Measurements from ENCODE around the gene NRXN3. TPM values are rescaled to one million over a fixed set of nuclear protein-coding genes. Genes with fewer than 3 reads are reported as not detected.

NRXN3 gene
- total RNA-seq, 6 experiments from 2014 or later, result 0.07 to 0.28 (median 0.11) TPM; not detected in 2

GRCh38 chr14:78182722-78183121, 12.5 kb downstream of the NRXN3 start:
- no peak overlapping the region for H3K27ac Mint-ChIP-seq
- no peaks in the 10 kb centered on the region for H3K4me1 Mint-ChIP-seq (ENCODE audit: low read depth)
- no peaks in the 10 kb centered on the region for H3K36me3 Mint-ChIP-seq (ENCODE audit: low read depth)
- H3K4me3 Mint-ChIP-seq, result no peak overlapping the region
- DNase-seq, result no peak
- H3K9me3 Mint-ChIP-seq, result peaks cover 66% of the 10 kb centered on the region
- H3K27me3 Mint-ChIP-seq (ENCODE audit: insufficient read depth), result peaks cover 1% of the 10 kb centered on the region
- TF ChIP-seq CTCF (IDR thresholded peaks at IDR 0.05), result no peak

GRCh38 chr14:78184157-78184556, 14.0 kb downstream of the NRXN3 start:
- TF ChIP-seq CTCF (IDR thresholded peaks at IDR 0.05), result no peak
- Mint-ChIP-seq H3K36me3 (ENCODE audit: low read depth) (no peaks in the 10 kb centered on the region), H3K27ac (no peak overlapping the region), H3K4me3 (no peak overlapping the region), H3K9me3 (peaks cover 62% of the 10 kb centered on the region), H3K27me3 (ENCODE audit: insufficient read depth) (peaks cover 1% of the 10 kb centered on the region), H3K4me1 (ENCODE audit: low read depth) (no peaks in the 10 kb centered on the region)
- no peak for DNase-seq

- no peak for DNase-seq
- Mint-ChIP-seq H3K4me3 (no peak overlapping the region), H3K27me3 (ENCODE audit: insufficient read depth) (peaks cover 1% of the 10 kb centered on the region), H3K4me1 (ENCODE audit: low read depth) (no peaks in the 10 kb centered on the region), H3K9me3 (peaks cover 65% of the 10 kb centered on the region), H3K27ac (no peak overlapping the region), H3K36me3 (ENCODE audit: low read depth) (no peaks in the 10 kb centered on the region)
- TF ChIP-seq CTCF (IDR thresholded peaks at IDR 0.05), result no peak
Observed at GRCh38 chr14:78186277-78186676, 16.1 kb downstream of the NRXN3 start.

GRCh38 chr14:78188882-78189281, 18.7 kb downstream of the NRXN3 start:
- H3K4me1 Mint-ChIP-seq (ENCODE audit: low read depth), result no peaks in the 10 kb centered on the region
- peaks cover 71% of the 10 kb centered on the region for H3K9me3 Mint-ChIP-seq
- no peak overlapping the region for H3K27ac Mint-ChIP-seq
- no peak overlapping the region for H3K4me3 Mint-ChIP-seq
- peaks cover 1% of the 10 kb centered on the region; the same call in 1 of the 2 replicates for H3K27me3 Mint-ChIP-seq (ENCODE audit: insufficient read depth)
- no peak for TF ChIP-seq CTCF (IDR thresholded peaks at IDR 0.05)
- H3K36me3 Mint-ChIP-seq (ENCODE audit: low read depth), result no peaks in the 10 kb centered on the region
- no peak for DNase-seq

- Mint-ChIP-seq H3K27me3 (ENCODE audit: insufficient read depth) (no peaks in the 10 kb centered on the region; the same call in 1 of the 2 replicates), H3K4me1 (ENCODE audit: low read depth) (no peaks in the 10 kb centered on the region), H3K36me3 (ENCODE audit: low read depth) (no peaks in the 10 kb centered on the region; the same call in 1 of the 2 replicates), H3K27ac (no peak overlapping the region), H3K9me3 (peaks cover 45% of the 10 kb centered on the region), H3K4me3 (no peak overlapping the region)
- no peak for DNase-seq
- no peak for TF ChIP-seq CTCF (IDR thresholded peaks at IDR 0.05)
Observed at GRCh38 chr14:78195431-78195830, 25.3 kb downstream of the NRXN3 start.

GRCh38 chr14:78196323-78196722, 26.1 kb downstream of the NRXN3 start:
- Mint-ChIP-seq H3K36me3 (ENCODE audit: low read depth) (no peaks in the 10 kb centered on the region; the same call in 1 of the 2 replicates), H3K27me3 (ENCODE audit: insufficient read depth) (no peaks in the 10 kb centered on the region; the same call in 1 of the 2 replicates), H3K4me3 (no peak overlapping the region), H3K9me3 (peaks cover 44% of the 10 kb centered on the region), H3K27ac (no peak overlapping the region), H3K4me1 (ENCODE audit: low read depth) (no peaks in the 10 kb centered on the region)
- no peak for DNase-seq
- no peak for TF ChIP-seq CTCF (IDR thresholded peaks at IDR 0.05)
